Endothelial cell of umbilical vein (primary cell): ENCODE measurements around the gene ARID1B. TPM values are rescaled to one million over a fixed set of nuclear protein-coding genes. Genes with fewer than 3 reads are reported as not detected.

ENCODE experiments used
- BruUV-seq: library from RNA; stranded (reverse); fragments of 400-500 nt; replicated peaks from 2 replicates; lab custom pipeline; 2021; lab: Mats Ljungman, UMichigan
- CTCF ChIA-PET: fragments of 300-600, 350-600 bp; sonication (Branson Sonifier 250); formaldehyde crosslinking; loops from one replicate; lab custom pipeline; 2021; ENCODE audit warnings: antibody characterized with exemption, inconsistent platforms; lab: Charles Lee
- POLR2A ChIA-PET: fragments of 300-600, 350-600 bp; sonication (Branson Sonifier 250); formaldehyde crosslinking; loops from one replicate; lab custom pipeline; 2021; ENCODE audit warnings: antibody characterized with exemption, inconsistent platforms; lab: Charles Lee
- DNase-seq: peaks from one replicate; pipeline ENCODE4 v3.0.0-alpha.2; 2011; ENCODE audit warnings: low read depth, low spot score
- FAIRE-seq: peaks from 2 replicates; lab custom pipeline; 2011; peaks lifted over from hg19 to GRCh38; lab: Jason Lieb, UNC
- H2AFZ ChIP-seq: 2 replicates; pipeline ENCODE4 v1.6.0; 2012; ENCODE audit warnings: low read depth, low read length, control low read depth, inconsistent platforms
- H3K27ac ChIP-seq: 2 replicates; pipeline ENCODE4 v1.5.1; 2011; ENCODE audit warnings: low read depth, mild to moderate bottlenecking, control low read depth, low read length, moderate library complexity; ENCODE audit not compliant: insufficient read depth
- H3K27me3 ChIP-seq, 2 experiments: 2 replicates each; pipeline versions ENCODE4 v1.6.0 to v1.6.1; 2011; ENCODE audit warnings: low read length in 2 of 2, mixed read lengths in 1 of 2; ENCODE audit not compliant: control insufficient read depth in 2 of 2, insufficient read depth in 2 of 2
- H3K36me3 ChIP-seq, 2 experiments: 2 replicates in 1 of 2; 3 replicates in 1 of 2; pipeline ENCODE4 v1.5.1; 2011; ENCODE audit warnings: low read length in 2 of 2, mild to moderate bottlenecking in 1 of 2, moderate library complexity in 1 of 2; ENCODE audit not compliant: control insufficient read depth in 2 of 2, insufficient read depth in 2 of 2; ENCODE audit errors: extremely low read depth in 1 of 2
- H3K4me1 ChIP-seq: 3 replicates; pipeline ENCODE4 v1.5.1; 2011; ENCODE audit warnings: mild to moderate bottlenecking, low read length; ENCODE audit not compliant: control insufficient read depth, insufficient read depth; ENCODE audit errors: extremely low read depth
- H3K4me2 ChIP-seq: 2 replicates; pipeline ENCODE4 v1.6.1; 2011; ENCODE audit warnings: low read length, control low read depth, mixed read lengths; ENCODE audit not compliant: insufficient read depth
- H3K4me3 ChIP-seq, 3 experiments: fragments of 200-600 bp in 1 of 3; sonication (generic), shearing (Covaris generic) in 1 of 3; replicated peaks in 1 of 3; 2 replicates each; pipeline ENCODE4 v1.5.1; 2011 to 2016; ENCODE audit warnings: control low read depth in 3 of 3, low read length in 3 of 3, mild to moderate bottlenecking in 2 of 3, inconsistent platforms in 1 of 3, low read depth in 1 of 3, moderate library complexity in 1 of 3; ENCODE audit not compliant: insufficient read depth in 1 of 3
- H3K79me2 ChIP-seq: 2 replicates; pipeline ENCODE4 v1.6.0; 2012; ENCODE audit warnings: low read length, inconsistent platforms; ENCODE audit not compliant: control insufficient read depth, insufficient read depth
- H3K9ac ChIP-seq: replicated peaks from 2 replicates; pipeline ENCODE3; 2011; ENCODE audit warnings: low read length, control low read depth; ENCODE audit not compliant: insufficient read depth; ENCODE audit errors: extremely low read depth
- H3K9me1 ChIP-seq: replicated peaks from 3 replicates; pipeline ENCODE4 v1.6.0; 2011; ENCODE audit warnings: mild to moderate bottlenecking, low read length; ENCODE audit not compliant: control insufficient read depth, insufficient read depth; ENCODE audit errors: extremely low read depth
- H3K9me3 ChIP-seq: replicated peaks from 2 replicates; pipeline ENCODE4 v1.5.1; 2012; ENCODE audit warnings: low read length, inconsistent platforms; ENCODE audit not compliant: control insufficient read depth, insufficient read depth
- H4K20me1 ChIP-seq: replicated peaks from 2 replicates; pipeline ENCODE3; 2011; ENCODE audit warnings: mild to moderate bottlenecking, low read length; ENCODE audit not compliant: control insufficient read depth, insufficient read depth; ENCODE audit errors: extremely low read depth
- CTCF ChIP-seq, 2 donors: IDR thresholded peaks; 1 replicate in 1 of 2; 2 replicates in 1 of 2; pipeline ENCODE4 v1.5.1; 2011; ENCODE audit warnings: low read length in 2 of 2, mild to moderate bottlenecking in 2 of 2, moderate library complexity in 2 of 2, control low read depth in 1 of 2, inconsistent platforms in 1 of 2, low read depth in 1 of 2; ENCODE audit not compliant: insufficient read depth in 1 of 2; ENCODE audit errors: extremely low read depth in 1 of 2
- EZH2 ChIP-seq: IDR thresholded peaks from 2 replicates; pipeline ENCODE4 v1.6.1; 2012; ENCODE audit warnings: borderline replicate concordance, low read depth, mild to moderate bottlenecking, moderate library complexity, low read length, inconsistent platforms; ENCODE audit not compliant: severe bottlenecking
- FOS ChIP-seq: IDR thresholded peaks from 2 replicates; pipeline ENCODE4 v1.6.1; 2011; ENCODE audit warnings: mild to moderate bottlenecking, low read length, moderate library complexity, borderline replicate concordance; ENCODE audit not compliant: insufficient read depth
- GATA2 ChIP-seq: IDR thresholded peaks from 2 replicates; pipeline ENCODE4 v1.7.0; 2011; ENCODE audit warnings: low read depth, mild to moderate bottlenecking, moderate library complexity, mixed read lengths, low read length; ENCODE audit not compliant: insufficient read length, insufficient read depth
- JUN ChIP-seq: IDR thresholded peaks from 2 replicates; pipeline ENCODE4 v1.6.1; 2011; ENCODE audit warnings: borderline replicate concordance, low read depth; ENCODE audit not compliant: insufficient read length, insufficient read depth
- MAX ChIP-seq: IDR thresholded peaks from 2 replicates; pipeline ENCODE4 v1.6.1; 2011; ENCODE audit not compliant: insufficient read depth, insufficient read length
- MYC ChIP-seq: IDR thresholded peaks from one replicate; pipeline ENCODE4 v1.6.1; 2011; ENCODE audit warnings: mild to moderate bottlenecking, low read depth, low read length
- POLR2A ChIP-seq: IDR thresholded peaks from 2 replicates; pipeline ENCODE4 v1.6.1; 2012; ENCODE audit warnings: low read depth, mild to moderate bottlenecking, control low read depth, low read length
- POLR2AphosphoS5 ChIP-seq: IDR thresholded peaks from 2 replicates; pipeline ENCODE4 v1.6.1; 2012; ENCODE audit warnings: low read depth, mild to moderate bottlenecking, control low read depth, low read length, moderate library complexity; ENCODE audit not compliant: insufficient read depth
- dilution Hi-C: fragments of 300-500 bp; cut with MboI; formaldehyde crosslinking; loops from one replicate; pipeline ENCODE4 v1.15.0; 2019; ENCODE audit warnings: low sequenced_read_pairs; ENCODE audit not compliant: extremely low pct_ligation_motif_present
- intact Hi-C: fragments of 100-400 bp; cut with micrococcal nuclease; formaldehyde crosslinking; loops from one replicate; pipeline ENCODE4 v1.10.0; 2022
- polyA plus RNA-seq, 4 experiments: library from polyadenylated mRNA; depleted of rRNA in 3 of 4; stranded (reverse) in 3 of 4; unstranded in 1 of 4; fragments of >200 nt; gene quantifications; 2 replicates each; pipeline versions ENCODE4 v1.2.1 to v1.2.3, GENCODE V29; 2011 to 2012; ENCODE audit warnings: missing spikeins in 1 of 4
- total RNA-seq: library from RNA; stranded (reverse); gene quantifications from 2 replicates; pipeline ENCODE4 v1.2.3, GENCODE V29; 2021

Gene ARID1B
- total and polyA plus RNA-seq, 2 donors (not counting 3 experiments of a cell fraction or from before 2014, with no cell fraction given), result 21.8 to 89.5 TPM

- no TSS peak for BruUV-seq
- Histone ChIP-seq H3K36me3 (no peaks in the 10 kb centered on the region), H3K27ac (no peak overlapping the region), H3K27me3 (no peaks in the 10 kb centered on the region), H4K20me1 (peaks cover 8% of the 10 kb centered on the region), H3K4me3 (no peak overlapping the region), H3K9ac (no peak overlapping the region), H3K9me1 (no peaks in the 10 kb centered on the region), H3K9me3 (no peaks in the 10 kb centered on the region), H2AFZ (no peak overlapping the region), H3K4me1 (peaks cover 7% of the 10 kb centered on the region), H3K4me2 (no peak overlapping the region), H3K79me2 (peaks cover 96% of the 10 kb centered on the region)
- CTCF ChIA-PET, result interaction anchor here (0.7 to 3.5 kb wide), 3 partner anchors 11 to 965 kb away, joined by 3 to 18 read pairs (median 6); no protein-coding TSS in a partner anchor
- intact Hi-C loops (no loop called here), dilution Hi-C loops (no loop called here)
- no peak for FAIRE-seq
- DNase-seq, result no peak
- POLR2A ChIA-PET, result interaction anchor here (0.5 to 0.7 kb wide), 2 partner anchors 12 to 118 kb away, joined by 4 to 8 read pairs; no protein-coding TSS in a partner anchor
- TF ChIP-seq JUN (no peak), GATA2 (no peak)
These were observed 17.6 kb downstream of the ARID1B start for GRCh38 chr6:156794546-156795354.

GRCh38 chr6:156795825-156796224 lies 18.6 kb downstream of the ARID1B start:
- CTCF ChIA-PET, result interaction anchor here (0.7 to 3.5 kb wide), 5 partner anchors 8 to 29 kb away, joined by 3 to 18 read pairs (median 3); no protein-coding TSS in a partner anchor
- TF ChIP-seq JUN (no peak), POLR2AphosphoS5 (no peak), GATA2 (no peak), MAX (no peak), MYC (no peak), FOS (no peak), POLR2A (no peak), EZH2 (no peak), CTCF (IDR thresholded peaks at IDR 0.05; ENCODE audit: extremely low read depth in 1 of 2, insufficient read depth in 1 of 2, low read depth in 1 of 2, low read length in 2 of 2) (no peak)
- Histone ChIP-seq H3K36me3 (no peaks in the 10 kb centered on the region), H4K20me1 (peaks cover 4% of the 10 kb centered on the region), H3K79me2 (peaks cover 97% of the 10 kb centered on the region), H2AFZ (no peak overlapping the region), H3K9ac (no peak overlapping the region), H3K9me3 (no peaks in the 10 kb centered on the region), H3K4me1 (peaks cover 2% of the 10 kb centered on the region), H3K27ac (no peak overlapping the region), H3K9me1 (no peaks in the 10 kb centered on the region), H3K4me3 (no peak overlapping the region), H3K4me2 (no peak overlapping the region), H3K27me3 (no peaks in the 10 kb centered on the region)
- no peak for DNase-seq
- intact Hi-C loops, result no loop called here
- no TSS peak for BruUV-seq
- no peak for FAIRE-seq
- dilution Hi-C loops, result no loop called here
- POLR2A ChIA-PET, result interaction anchor here (1.5 kb wide), 1 partner anchor 9 kb away, joined by 3 read pairs; no protein-coding TSS in a partner anchor
